GM20431 (cell line): ENCODE measurements around the gene LONP2.
"Not testable (repeated sequence)": the region's sequence is repeated elsewhere in the genome, so short reads cannot be mapped to it uniquely, and the experiment has no call there.

ENCODE experiments used
- in situ Hi-C: fragments of 300-500 bp; cut with MseI, MboI; formaldehyde crosslinking; loops from one replicate; pipeline ENCODE4 v1.15.0; 2020; ENCODE audit warnings: low sequenced_read_pairs; ENCODE audit not compliant: unreplicated experiment

Gene LONP2

GRCh38 chr16:48280546-48280945 lies 36.4 kb downstream of the LONP2 start:
- in situ Hi-C loops: no loop called here

GRCh38 chr16:48282636-48283263 lies 38.6 kb downstream of the LONP2 start:
- in situ Hi-C loops: no loop called here

- in situ Hi-C loops: no loop called here
These were observed 40.8 kb downstream of the LONP2 start for GRCh38 chr16:48284772-48285409.

GRCh38 chr16:48287239-48287638 lies 43.1 kb downstream of the LONP2 start:
- in situ Hi-C loops: no loop called here

- in situ Hi-C loops: no loop called here
These were observed 47.2 kb downstream of the LONP2 start for GRCh38 chr16:48291303-48291702.

GRCh38 chr16:48291754-48292153 lies 47.7 kb downstream of the LONP2 start:
- in situ Hi-C loops: no loop called here

GRCh38 chr16:48292452-48292851 lies 48.4 kb downstream of the LONP2 start:
- in situ Hi-C loops: no loop called here

GRCh38 chr16:48294724-48295123 lies 50.6 kb downstream of the LONP2 start:
- in situ Hi-C loops: no loop called here

GRCh38 chr16:48295488-48296281 lies 51.6 kb downstream of the LONP2 start:
- in situ Hi-C loops: no loop called here

GRCh38 chr16:48299471-48299870 lies 55.4 kb downstream of the LONP2 start:
- in situ Hi-C loops: no loop called here

GRCh38 chr16:48300391-48300856 lies 56.3 kb downstream of the LONP2 start:
- in situ Hi-C loops: no loop called here

- in situ Hi-C loops: no loop called here
These were observed 64.4 kb downstream of the LONP2 start for GRCh38 chr16:48308535-48308934.

GRCh38 chr16:48310908-48311641 lies 67.0 kb downstream of the LONP2 start:
- in situ Hi-C loops: no loop called here

GRCh38 chr16:48313905-48314304 lies 69.8 kb downstream of the LONP2 start:
- in situ Hi-C loops: not testable (repeated sequence)

GRCh38 chr16:48317026-48317425 lies 72.9 kb downstream of the LONP2 start:
- in situ Hi-C loops: no loop called here

- in situ Hi-C loops: no loop called here
These were observed 73.7 kb downstream of the LONP2 start for GRCh38 chr16:48317614-48318315.

- in situ Hi-C loops: no loop called here
These were observed 74.5 kb downstream of the LONP2 start for GRCh38 chr16:48318630-48319029.

GRCh38 chr16:48321317-48322036 lies 77.4 kb downstream of the LONP2 start:
- in situ Hi-C loops: no loop called here
